Naive thymus-derived CD4-positive, alpha-beta T cell (primary cell): ENCODE measurements around the gene STK39. TPM values are rescaled to one million over a fixed set of nuclear protein-coding genes. Genes with fewer than 3 reads are reported as not detected.
A peak's percentile ranks its signal among the peaks of the same experiment; 100 is the strongest.

Experiments
- ATAC-seq: fragments of 150-1000 bp; cut with Tn5 transposase; 2 replicates; pipeline ENCODE4 v1.10.0; 2021; ENCODE audit warnings: mild to moderate bottlenecking, moderate library complexity
- CTCF ChIA-PET: fragments of 350-600 bp; sonication (Branson Sonifier 250); formaldehyde crosslinking; loops from one replicate; lab custom pipeline; 2021; ENCODE audit warnings: antibody characterized with exemption; lab: Charles Lee
- POLR2A ChIA-PET: fragments of 350-600 bp; sonication (Branson Sonifier 250); formaldehyde crosslinking; loops from one replicate; lab custom pipeline; 2021; ENCODE audit warnings: antibody characterized with exemption, inconsistent platforms; lab: Charles Lee
- DNase-seq, 9 donors: peaks; one replicate each; pipeline versions ENCODE4 v3.0.0 to v3.0.0-alpha.2; 2020 to 2022; ENCODE audit warnings: mixed read lengths in 1 of 9
- H3K27ac ChIP-seq: one replicate; pipeline ENCODE4 v1.7.0; 2013; ENCODE audit warnings: mild to moderate bottlenecking, low read depth, low read length, moderate library complexity
- H3K27me3 ChIP-seq, 2 donors: one replicate each; pipeline ENCODE4 v1.7.0; 2013; ENCODE audit warnings: low read length in 2 of 2, mild to moderate bottlenecking in 2 of 2, moderate library complexity in 2 of 2; ENCODE audit not compliant: control insufficient read depth in 2 of 2, insufficient read depth in 2 of 2
- H3K36me3 ChIP-seq, 3 experiments: 1 replicate in 2 of 3; 2 replicates in 1 of 3; pipeline ENCODE4 v1.7.0; 2013; ENCODE audit warnings: low read length in 3 of 3, mild to moderate bottlenecking in 3 of 3, moderate library complexity in 1 of 3; ENCODE audit not compliant: insufficient read depth in 3 of 3, control insufficient read depth in 2 of 3
- H3K4me1 ChIP-seq, 2 donors: one replicate each; pipeline ENCODE4 v1.7.0; 2013; ENCODE audit warnings: low read length in 2 of 2, mild to moderate bottlenecking in 2 of 2, moderate library complexity in 1 of 2; ENCODE audit not compliant: control insufficient read depth in 2 of 2, insufficient read depth in 2 of 2
- H3K4me3 ChIP-seq: 2 replicates; pipeline ENCODE4 v1.7.0; 2013; ENCODE audit warnings: mild to moderate bottlenecking, low read length
- H3K9me3 ChIP-seq, 3 experiments: 1 replicate in 2 of 3; 2 replicates in 1 of 3; pipeline ENCODE4 v1.7.0; 2013; ENCODE audit warnings: low read length in 3 of 3; ENCODE audit not compliant: control insufficient read depth in 2 of 3
- H3K27ac Mint-ChIP-seq, 9 donors: one replicate each; pipeline ENCODE4 v1.8.0; 2020 to 2022; ENCODE audit warnings: mixed read lengths in 9 of 9, mild to moderate bottlenecking in 8 of 9, moderate library complexity in 5 of 9, inconsistent platforms in 2 of 9
- H3K27me3 Mint-ChIP-seq, 5 donors: one replicate each; pipeline ENCODE4 v1.8.0; 2021 to 2022; ENCODE audit warnings: mixed read lengths in 5 of 5, mild to moderate bottlenecking in 1 of 5
- H3K36me3 Mint-ChIP-seq, 5 donors: one replicate each; pipeline ENCODE4 v1.8.0; 2020 to 2022; ENCODE audit warnings: mixed read lengths in 5 of 5, mild to moderate bottlenecking in 3 of 5, inconsistent platforms in 1 of 5
- H3K4me1 Mint-ChIP-seq, 7 donors: one replicate each; pipeline ENCODE4 v1.8.0; 2020 to 2022; ENCODE audit warnings: mixed read lengths in 7 of 7, mild to moderate bottlenecking in 3 of 7, inconsistent platforms in 1 of 7
- H3K4me3 Mint-ChIP-seq, 10 donors: one replicate each; pipeline ENCODE4 v1.8.0; 2020 to 2022; ENCODE audit warnings: mild to moderate bottlenecking in 10 of 10, mixed read lengths in 10 of 10, moderate library complexity in 6 of 10, inconsistent platforms in 2 of 10
- H3K9me3 Mint-ChIP-seq, 11 donors: one replicate each; pipeline ENCODE4 v1.8.0; 2020 to 2022; ENCODE audit warnings: mixed read lengths in 11 of 11, mild to moderate bottlenecking in 4 of 11, inconsistent platforms in 1 of 11, moderate library complexity in 1 of 11
- intact Hi-C, 2 donors: fragments of 100-400 bp; cut with micrococcal nuclease; formaldehyde crosslinking; loops; one replicate each; pipeline ENCODE4 v1.15.1; 2023
- polyA plus RNA-seq, 2 donors: library from polyadenylated mRNA; unstranded; fragments of 300-500 nt; fragmentation: Illumina TruSeq; gene quantifications; one replicate each; pipeline ENCODE4 v1.2.3, GENCODE V29; 2021
- total RNA-seq, 6 experiments: library from RNA in 5 of 6; stranded (reverse) in 5 of 6; gene quantifications; 1 replicate in 5 of 6; 2 replicates in 1 of 6; pipeline ENCODE4 v1.2.3 and lab custom pipeline; 2021 to 2026

STK39 gene
- total and polyA plus RNA-seq, 7 experiments from 2014 or later, result 2.7 to 33.9 (median 16.9) TPM

GRCh38 chr2:168120730-168121129 is 126.7 kb downstream of the STK39 start:
- no peak overlapping the region for H3K4me3 ChIP-seq
- H3K4me1 Mint-ChIP-seq, result no peaks in the 10 kb centered on the region
- no peaks in the 10 kb centered on the region for H3K9me3 ChIP-seq
- no peak overlapping the region for H3K27ac ChIP-seq
- CTCF ChIA-PET, result interaction anchor here (1.0 to 4.2 kb wide), 4 partner anchors 8 to 1582 kb away, joined by 4 to 15 read pairs (median 5); no protein-coding TSS in a partner anchor
- no peaks in the 10 kb centered on the region for H3K9me3 Mint-ChIP-seq
- no peaks in the 10 kb centered on the region for H3K27me3 Mint-ChIP-seq
- H3K27me3 ChIP-seq, result no peaks in the 10 kb centered on the region
- H3K27ac Mint-ChIP-seq, result no peak overlapping the region
- H3K36me3 ChIP-seq, result peaks cover 5 to 15% (median 11%) of the 10 kb centered on the region in 3 experiments
- no peak for ATAC-seq
- POLR2A ChIA-PET, result no interaction called here
- peaks cover 14 to 32% (median 19%) of the 10 kb centered on the region in 5 donors for H3K36me3 Mint-ChIP-seq
- H3K4me3 Mint-ChIP-seq, result no peak overlapping the region
- peaks cover 0 to 4% of the 10 kb centered on the region in 2 donors for H3K4me1 ChIP-seq
- intact Hi-C loops, result loop anchor here in 1 of 2 donors (5.0 kb wide), 1 partner anchor 47 kb away; no protein-coding TSS in a partner anchor
- no peak for DNase-seq

GRCh38 chr2:168120310-168120709 is 127.1 kb downstream of the STK39 start:
- peaks cover 5 to 15% (median 11%) of the 10 kb centered on the region in 3 experiments for H3K36me3 ChIP-seq

GRCh38 chr2:168119515-168120141 is 127.8 kb downstream of the STK39 start:
- Mint-ChIP-seq H3K4me1 (peaks cover 0 to 2% (median 0%) of the 10 kb centered on the region in 7 donors), H3K36me3 (peaks cover 11 to 27% (median 11%) of the 10 kb centered on the region in 5 donors), H3K27ac (no peak overlapping the region), H3K9me3 (no peaks in the 10 kb centered on the region), H3K27me3 (no peaks in the 10 kb centered on the region), H3K4me3 (no peak overlapping the region)
- ChIA-PET CTCF (interaction anchor here (0.7 to 4.2 kb wide), 8 partner anchors 9 to 1581 kb away, joined by 3 to 15 read pairs (median 4); no protein-coding TSS in a partner anchor), POLR2A (interaction anchor here (0.6 kb wide), 1 partner anchor 1442 kb away, joined by 3 read pairs; no protein-coding TSS in a partner anchor)
- Histone ChIP-seq H3K4me3 (no peak overlapping the region), H3K27ac (no peak overlapping the region), H3K27me3 (no peaks in the 10 kb centered on the region), H3K9me3 (no peaks in the 10 kb centered on the region), H3K36me3 (peaks cover 5 to 17% (median 11%) of the 10 kb centered on the region in 3 experiments), H3K4me1 (peaks cover 0 to 4% of the 10 kb centered on the region in 2 donors)
- intact Hi-C loops, result loop anchor here (1.0 to 10.0 kb wide), 7 partner anchors 48 to 1580 kb away; partner anchors contain the start of gene B3GALT1 (in 1 of the 2)
- peak; percentile 48 for ATAC-seq
- DNase-seq, result peak in 6 of 9 donors; percentile 2 to 31 (median 21)

More at GRCh38 chr2:168120310-168120709, 127.1 kb downstream of the STK39 start:
- ATAC-seq, result no peak
- peaks cover 13 to 30% (median 18%) of the 10 kb centered on the region in 5 donors for H3K36me3 Mint-ChIP-seq
- H3K27ac Mint-ChIP-seq, result no peak overlapping the region
- H3K4me3 Mint-ChIP-seq, result no peak overlapping the region
- no peaks in the 10 kb centered on the region for H3K9me3 Mint-ChIP-seq
- Histone ChIP-seq H3K27ac (no peak overlapping the region), H3K27me3 (no peaks in the 10 kb centered on the region), H3K4me3 (no peak overlapping the region), H3K4me1 (peaks cover 0 to 4% of the 10 kb centered on the region in 2 donors), H3K9me3 (no peaks in the 10 kb centered on the region)
- ChIA-PET POLR2A (no interaction called here), CTCF (interaction anchor here (1.0 to 4.2 kb wide), 4 partner anchors 9 to 1581 kb away, joined by 4 to 15 read pairs (median 5); no protein-coding TSS in a partner anchor)
- H3K4me1 Mint-ChIP-seq, result peaks cover 0 to 2% (median 0%) of the 10 kb centered on the region in 7 donors
- H3K27me3 Mint-ChIP-seq, result no peaks in the 10 kb centered on the region
- DNase-seq, result no peak
- intact Hi-C loops, result loop anchor here in 1 of 2 donors (5.0 kb wide), 1 partner anchor 47 kb away; no protein-coding TSS in a partner anchor

- Mint-ChIP-seq H3K4me3 (no peak overlapping the region), H3K36me3 (peaks cover 10 to 29% (median 15%) of the 10 kb centered on the region in 5 donors), H3K4me1 (peaks cover 0 to 2% (median 0%) of the 10 kb centered on the region in 7 donors), H3K9me3 (no peaks in the 10 kb centered on the region), H3K27me3 (no peaks in the 10 kb centered on the region), H3K27ac (no peak overlapping the region)
- H3K27me3 ChIP-seq, result no peaks in the 10 kb centered on the region
- peaks cover 5 to 18% (median 11%) of the 10 kb centered on the region in 3 experiments for H3K36me3 ChIP-seq
- CTCF ChIA-PET, result interaction anchor here (0.5 to 4.2 kb wide), 11 partner anchors 26 to 1584 kb away, joined by 3 to 15 read pairs (median 3); no protein-coding TSS in a partner anchor
- no peak overlapping the region for H3K4me3 ChIP-seq
- intact Hi-C loops, result loop anchor here (1.0 to 10.0 kb wide), 6 partner anchors 154 to 1580 kb away; partner anchors contain the start of gene B3GALT1 (in 1 of the 2)
- POLR2A ChIA-PET, result interaction anchor here (0.6 kb wide), 1 partner anchor 1443 kb away, joined by 3 read pairs; no protein-coding TSS in a partner anchor
- no peak overlapping the region for H3K27ac ChIP-seq
- peak; percentile 55 for ATAC-seq
- H3K9me3 ChIP-seq, result no peaks in the 10 kb centered on the region
- DNase-seq, result peak in 6 of 9 donors; percentile 10 to 41 (median 36)
- H3K4me1 ChIP-seq, result peaks cover 0 to 4% of the 10 kb centered on the region in 2 donors
Measured at GRCh38 chr2:168118733-168119514, 128.5 kb downstream of the STK39 start.

- H3K4me1 Mint-ChIP-seq, result peaks cover 0 to 2% (median 0%) of the 10 kb centered on the region in 7 donors
- Histone ChIP-seq H3K4me3 (no peak overlapping the region), H3K27ac (no peak overlapping the region), H3K4me1 (peaks cover 0 to 4% of the 10 kb centered on the region in 2 donors), H3K9me3 (no peaks in the 10 kb centered on the region), H3K27me3 (no peaks in the 10 kb centered on the region), H3K36me3 (peaks cover 0 to 19% (median 11%) of the 10 kb centered on the region in 3 experiments)
- H3K4me3 Mint-ChIP-seq, result no peak overlapping the region
- CTCF ChIA-PET, result interaction anchor here (0.6 to 1.5 kb wide), 2 partner anchors 20 to 1594 kb away, joined by 3 read pairs; no protein-coding TSS in a partner anchor
- H3K27ac Mint-ChIP-seq, result no peak overlapping the region
- peaks cover 0 to 37% (median 28%) of the 10 kb centered on the region in 5 donors for H3K36me3 Mint-ChIP-seq
- H3K27me3 Mint-ChIP-seq, result no peaks in the 10 kb centered on the region
- intact Hi-C loops, result loop anchor here in 1 of 2 donors (2.0 to 10.0 kb wide), 3 partner anchors 42 to 822 kb away; partner anchors contain the start of gene B3GALT1
- no peaks in the 10 kb centered on the region for H3K9me3 Mint-ChIP-seq
- no peak for DNase-seq
- POLR2A ChIA-PET, result no interaction called here
- ATAC-seq, result no peak
Measured at GRCh38 chr2:168116448-168116847, 130.9 kb downstream of the STK39 start.

GRCh38 chr2:168114619-168115018 is 132.8 kb downstream of the STK39 start:
- ATAC-seq, result no peak
- no peak overlapping the region for H3K4me3 Mint-ChIP-seq
- CTCF ChIA-PET, result no interaction called here

More at GRCh38 chr2:168114619-168115018, 132.8 kb downstream of the STK39 start:
- H3K27me3 ChIP-seq, result no peaks in the 10 kb centered on the region
- Mint-ChIP-seq H3K9me3 (no peaks in the 10 kb centered on the region), H3K27ac (no peak overlapping the region), H3K4me1 (peaks cover 0 to 2% (median 0%) of the 10 kb centered on the region in 7 donors), H3K36me3 (peaks cover 0 to 42% (median 34%) of the 10 kb centered on the region in 5 donors), H3K27me3 (no peaks in the 10 kb centered on the region)
- POLR2A ChIA-PET, result no interaction called here
- no peaks in the 10 kb centered on the region for H3K9me3 ChIP-seq
- no peak for DNase-seq
- intact Hi-C loops, result loop anchor here in 1 of 2 donors (10.0 kb wide), 2 partner anchors 350 to 820 kb away; partner anchors contain the start of gene B3GALT1
- H3K4me3 ChIP-seq, result no peak overlapping the region
- H3K4me1 ChIP-seq, result peaks cover 0 to 1% of the 10 kb centered on the region in 2 donors
- peaks cover 0 to 19% (median 11%) of the 10 kb centered on the region in 3 experiments for H3K36me3 ChIP-seq
- no peak overlapping the region for H3K27ac ChIP-seq
